OCI-LY1 (cell line): Measurements from ENCODE around the gene GALNT18.

Source experiments
- CTCF ChIP-seq: fragments of 200-600 bp; sonication (generic), shearing (Covaris generic); IDR thresholded peaks from 2 replicates; pipeline ENCODE4 v1.5.1; 2017; ENCODE audit warnings: mild to moderate bottlenecking, antibody characterized with exemption, low read length, moderate library complexity, mixed read lengths
- EZH2 ChIP-seq: fragments of 200-600 bp; sonication (generic), shearing (Covaris generic); IDR thresholded peaks from 2 replicates; pipeline ENCODE4 v1.8.0; 2017; ENCODE audit warnings: borderline replicate concordance, mixed run types, mild to moderate bottlenecking, antibody characterized with exemption, low read length, moderate library complexity, mixed read lengths

GRCh38 chr11:11628651-11629050 lies 6.8 kb upstream of the GALNT18 start:
- no peak for TF ChIP-seq CTCF
- TF ChIP-seq EZH2, result no peak
